ENCODE results near the gene C2orf74.
"Not testable (repeated sequence)": the region's sequence is repeated elsewhere in the genome, so short reads cannot be mapped to it uniquely, and the experiment has no call there.

C2orf74 gene

GRCh38 chr2:61161888-61162287, at the start of gene C2orf74:
C2orf74 (plus strand) TSS chr2:61162188; CDS start chr2:61162515, 327 bp downstream.
- DNase-seq (ENCODE audit: low spot score): no peak

- DNase-seq (ENCODE audit: low spot score): no peak
Measured at GRCh38 chr2:61114147-61114546, 47.8 kb upstream of the C2orf74 start.

- no peak for DNase-seq (ENCODE audit: low spot score)
Measured at GRCh38 chr2:61116302-61116701, 45.7 kb upstream of the C2orf74 start.

GRCh38 chr2:61117534-61117933, 44.5 kb upstream of the C2orf74 start:
- no peak for DNase-seq (ENCODE audit: low spot score)

GRCh38 chr2:61125123-61125710, 36.8 kb upstream of the C2orf74 start:
- DNase-seq (ENCODE audit: low spot score): no peak

- no peak for DNase-seq (ENCODE audit: low spot score)
Measured at GRCh38 chr2:61125798-61126197, 36.2 kb upstream of the C2orf74 start.

GRCh38 chr2:61128122-61128521, 33.9 kb upstream of the C2orf74 start:
- not testable (repeated sequence) for DNase-seq (ENCODE audit: low spot score)

- no peak for DNase-seq (ENCODE audit: low spot score)
Measured at GRCh38 chr2:61134141-61134540, 27.8 kb upstream of the C2orf74 start.

- DNase-seq (ENCODE audit: low spot score): no peak
Measured at GRCh38 chr2:61135510-61135909, 26.5 kb upstream of the C2orf74 start.

GRCh38 chr2:61138859-61139258, 23.1 kb upstream of the C2orf74 start:
- no peak for DNase-seq (ENCODE audit: low spot score)

GRCh38 chr2:61141151-61141550, 20.8 kb upstream of the C2orf74 start:
- DNase-seq (ENCODE audit: low spot score): no peak

GRCh38 chr2:61144697-61145268, 17.2 kb upstream of the C2orf74 start:
- DNase-seq (ENCODE audit: low spot score): peak; percentile 98

GRCh38 chr2:61145990-61146389, 16.0 kb upstream of the C2orf74 start:
- DNase-seq (ENCODE audit: low spot score): no peak

- DNase-seq (ENCODE audit: low spot score): not testable (repeated sequence)
Measured at GRCh38 chr2:61148091-61148490, 13.9 kb upstream of the C2orf74 start.

- no peak for DNase-seq (ENCODE audit: low spot score)
Measured at GRCh38 chr2:61149074-61149473, 12.9 kb upstream of the C2orf74 start.

- DNase-seq (ENCODE audit: low spot score): no peak
Measured at GRCh38 chr2:61151436-61151835, 10.6 kb upstream of the C2orf74 start.

- no peak for DNase-seq (ENCODE audit: low spot score)
Measured at GRCh38 chr2:61157371-61158003, 4.5 kb upstream of the C2orf74 start.

- DNase-seq (ENCODE audit: low spot score): no peak
Measured at GRCh38 chr2:61158356-61158955, 3.5 kb upstream of the C2orf74 start.

- no peak for DNase-seq (ENCODE audit: low spot score)
Measured at GRCh38 chr2:61162721-61163120, 733 bp downstream of the C2orf74 start.

GRCh38 chr2:61165082-61165481, 3.1 kb downstream of the C2orf74 start:
- not testable (repeated sequence) for DNase-seq (ENCODE audit: low spot score)

- DNase-seq (ENCODE audit: low spot score): no peak
Measured at GRCh38 chr2:61165946-61166345, 4.0 kb downstream of the C2orf74 start.

- no peak for DNase-seq (ENCODE audit: low spot score)
Measured at GRCh38 chr2:61167579-61167978, 5.6 kb downstream of the C2orf74 start.

- no peak for DNase-seq (ENCODE audit: low spot score)
Measured at GRCh38 chr2:61172671-61173070, 10.7 kb downstream of the C2orf74 start.
